Measurements from ENCODE around the gene C17orf114.

DNA sequence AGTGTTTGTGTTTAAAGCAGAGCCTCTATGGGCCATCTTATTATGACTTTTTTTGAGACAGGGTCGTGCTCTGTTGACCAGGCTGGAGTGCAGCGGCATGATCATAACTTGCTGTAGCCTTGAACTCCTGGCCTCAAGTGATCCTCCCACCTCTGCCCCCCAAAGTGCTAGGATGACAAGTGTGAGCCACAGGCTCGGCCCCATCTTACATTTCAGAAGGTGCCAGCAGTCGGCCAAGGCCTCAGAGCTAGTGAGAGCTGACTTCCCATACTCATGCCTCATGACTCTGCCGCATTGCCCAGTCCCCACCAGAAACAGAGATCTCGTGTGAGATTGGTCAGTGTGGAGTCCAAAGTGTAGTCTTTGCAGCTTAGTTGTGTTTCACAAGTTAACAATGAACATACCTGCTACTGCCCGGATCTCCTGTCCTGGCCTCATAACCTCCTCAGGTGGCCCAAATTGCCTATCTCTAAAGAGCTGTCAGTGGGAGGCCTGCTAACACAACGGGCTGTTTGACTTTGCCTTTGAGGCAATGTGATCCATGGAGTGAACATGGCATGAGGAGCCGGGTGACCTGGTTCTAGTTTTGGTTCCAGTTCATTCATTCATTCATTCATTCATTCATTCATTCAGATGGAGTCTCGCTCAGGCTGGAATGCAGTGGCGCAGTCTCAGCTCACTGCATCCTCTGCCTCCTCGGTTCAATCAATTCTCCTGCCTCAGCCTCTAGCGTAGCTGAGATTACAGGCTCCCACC, 44.7 kb upstream of the C17orf114 start:
- TF ChIP-seq EZH2 (IDR thresholded peaks at IDR 0.05; ENCODE audit: borderline replicate concordance, low read depth, low read length, poor library complexity, severe bottlenecking), result no peak
- TF ChIP-seq, protein P1, sequence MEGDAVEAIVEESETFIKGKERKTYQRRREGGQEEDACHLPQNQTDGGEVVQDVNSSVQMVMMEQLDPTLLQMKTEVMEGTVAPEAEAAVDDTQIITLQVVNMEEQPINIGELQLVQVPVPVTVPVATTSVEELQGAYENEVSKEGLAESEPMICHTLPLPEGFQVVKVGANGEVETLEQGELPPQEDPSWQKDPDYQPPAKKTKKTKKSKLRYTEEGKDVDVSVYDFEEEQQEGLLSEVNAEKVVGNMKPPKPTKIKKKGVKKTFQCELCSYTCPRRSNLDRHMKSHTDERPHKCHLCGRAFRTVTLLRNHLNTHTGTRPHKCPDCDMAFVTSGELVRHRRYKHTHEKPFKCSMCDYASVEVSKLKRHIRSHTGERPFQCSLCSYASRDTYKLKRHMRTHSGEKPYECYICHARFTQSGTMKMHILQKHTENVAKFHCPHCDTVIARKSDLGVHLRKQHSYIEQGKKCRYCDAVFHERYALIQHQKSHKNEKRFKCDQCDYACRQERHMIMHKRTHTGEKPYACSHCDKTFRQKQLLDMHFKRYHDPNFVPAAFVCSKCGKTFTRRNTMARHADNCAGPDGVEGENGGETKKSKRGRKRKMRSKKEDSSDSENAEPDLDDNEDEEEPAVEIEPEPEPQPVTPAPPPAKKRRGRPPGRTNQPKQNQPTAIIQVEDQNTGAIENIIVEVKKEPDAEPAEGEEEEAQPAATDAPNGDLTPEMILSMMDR (conservative IDR thresholded peaks at IDR 0.05; ENCODE audit: low read depth, low read length), result no peak

Measured in A673 (cell line).